Stomach (tissue), 4 donors: ENCODE measurements around the gene STIP1.

Experiments
- CTCF ChIP-seq, 7 experiments: fragments of 450-650 bp in 4 of 7; fragments of 200-600 bp in 3 of 7; sonication (generic) in 3 of 7; IDR thresholded peaks; one replicate each; pipeline ENCODE4 v1.5.1; 2016 to 2019; ENCODE audit warnings: antibody characterized with exemption in 7 of 7, control low read depth in 2 of 7, mild to moderate bottlenecking in 1 of 7
- EP300 ChIP-seq: sonication (generic); formaldehyde crosslinking; IDR thresholded peaks from one replicate; pipeline ENCODE4 v1.6.1; 2017; ENCODE audit warnings: antibody characterized with exemption
- POLR2A ChIP-seq, 4 donors: fragments of 450-650 bp; IDR thresholded peaks; one replicate each; pipeline ENCODE4 v1.6.1; 2016; ENCODE audit warnings: antibody characterized with exemption in 4 of 4, control low read depth in 2 of 4, mild to moderate bottlenecking in 1 of 4, moderate library complexity in 1 of 4
- POLR2AphosphoS5 ChIP-seq, 3 donors: sonication (generic); formaldehyde crosslinking; IDR thresholded peaks; one replicate each; pipeline ENCODE4 v1.6.1; 2016; ENCODE audit warnings: antibody characterized with exemption in 3 of 3

- TF ChIP-seq CTCF (IDR thresholded peaks at IDR 0.05) (no peak), POLR2AphosphoS5 (IDR thresholded peaks at IDR 0.05) (no peak), POLR2A (IDR thresholded peaks at IDR 0.05) (no peak), EP300 (no peak)
Measured at GRCh38 chr11:64136765-64137441, 49.1 kb upstream of the STIP1 start.
